H9 (cell line): ENCODE measurements around the gene PRKRA. TPM values are rescaled to one million over a fixed set of nuclear protein-coding genes. Genes with fewer than 3 reads are reported as not detected.

Experiments
- DNase-seq: peaks from one replicate; pipeline ENCODE4 v3.0.0-alpha.2; 2017
- H2AFZ ChIP-seq: one replicate; pipeline ENCODE4 v1.6.1; 2013; ENCODE audit warnings: mild to moderate bottlenecking, low read length, control low read depth, moderate library complexity
- H2AK5ac ChIP-seq: 2 replicates; pipeline ENCODE4 v1.6.1; 2013; ENCODE audit warnings: low read length, control low read depth, mixed read lengths; ENCODE audit not compliant: insufficient read length
- H2BK120ac ChIP-seq: one replicate; pipeline ENCODE4 v1.6.1; 2013; ENCODE audit warnings: low read depth, mild to moderate bottlenecking, low read length, control low read depth, inconsistent platforms; ENCODE audit not compliant: poor library complexity, severe bottlenecking
- H2BK12ac ChIP-seq: 2 replicates; pipeline ENCODE4 v1.6.1; 2013; ENCODE audit warnings: low read length, control low read depth, mixed read lengths, low read depth; ENCODE audit not compliant: insufficient read length
- H2BK15ac ChIP-seq: 2 replicates; pipeline ENCODE4 v1.6.1; 2013; ENCODE audit warnings: low read depth, low read length, control low read depth
- H2BK20ac ChIP-seq: one replicate; pipeline ENCODE4 v1.6.1; 2013; ENCODE audit warnings: low read depth, mild to moderate bottlenecking, low read length, control low read depth, inconsistent platforms; ENCODE audit not compliant: poor library complexity, severe bottlenecking
- H2BK5ac ChIP-seq: 2 replicates; pipeline ENCODE4 v1.6.1; 2013; ENCODE audit warnings: low read length, control low read depth, mixed read lengths; ENCODE audit not compliant: insufficient read length
- H3K14ac ChIP-seq: 2 replicates; pipeline ENCODE4 v1.6.1; 2013; ENCODE audit warnings: low read length, control low read depth; ENCODE audit not compliant: insufficient read depth
- H3K18ac ChIP-seq: 2 replicates; pipeline ENCODE4 v1.6.1; 2013; ENCODE audit warnings: low read depth, mild to moderate bottlenecking, mixed read lengths, low read length, control low read depth; ENCODE audit not compliant: insufficient read length
- H3K23ac ChIP-seq: 2 replicates; pipeline ENCODE4 v1.6.1; 2013; ENCODE audit warnings: low read length, control low read depth, mixed read lengths, low read depth; ENCODE audit not compliant: insufficient read length
- H3K23me2 ChIP-seq: 2 replicates; pipeline ENCODE4 v1.6.1; 2013; ENCODE audit warnings: low read depth, mild to moderate bottlenecking, mixed read lengths, low read length, control low read depth; ENCODE audit not compliant: insufficient read length, poor library complexity, severe bottlenecking
- H3K27ac ChIP-seq: 2 replicates; pipeline ENCODE4 v1.5.1; 2013; ENCODE audit warnings: low read length, control low read depth, mixed read lengths, low read depth; ENCODE audit not compliant: insufficient read length
- H3K27me3 ChIP-seq: 2 replicates; pipeline ENCODE4 v1.6.1; 2013; ENCODE audit warnings: low read length, control low read depth, inconsistent platforms; ENCODE audit not compliant: insufficient read depth
- H3K4ac ChIP-seq: 2 replicates; pipeline ENCODE4 v1.6.1; 2013; ENCODE audit warnings: low read depth, mild to moderate bottlenecking, control low read depth, inconsistent platforms, low read length, moderate library complexity
- H3K4me1 ChIP-seq: 2 replicates; pipeline ENCODE4 v1.6.1; 2013; ENCODE audit warnings: low read length, control low read depth, inconsistent platforms; ENCODE audit not compliant: insufficient read depth
- H3K4me2 ChIP-seq: 2 replicates; pipeline ENCODE4 v1.6.1; 2013; ENCODE audit warnings: low read length, control low read depth, mixed read lengths; ENCODE audit not compliant: insufficient read length, insufficient read depth
- H3K56ac ChIP-seq: 2 replicates; pipeline ENCODE4 v1.6.1; 2013; ENCODE audit warnings: low read depth, mild to moderate bottlenecking, mixed read lengths, low read length, control low read depth; ENCODE audit not compliant: insufficient read length
- H3K79me1 ChIP-seq: 2 replicates; pipeline ENCODE4 v1.6.1; 2013; ENCODE audit warnings: low read depth, mild to moderate bottlenecking, moderate library complexity, low read length, control low read depth, inconsistent platforms; ENCODE audit not compliant: insufficient read depth, poor library complexity, severe bottlenecking
- H3K79me2 ChIP-seq: 2 replicates; pipeline ENCODE4 v1.6.1; 2013; ENCODE audit warnings: low read length, control low read depth, inconsistent platforms; ENCODE audit not compliant: insufficient read depth
- H3K9ac ChIP-seq: 2 replicates; pipeline ENCODE4 v1.6.1; 2013; ENCODE audit warnings: low read length, control low read depth, mixed read lengths; ENCODE audit not compliant: insufficient read length; ENCODE audit errors: extremely low read depth
- H3K9me3 ChIP-seq: one replicate; pipeline ENCODE4 v1.6.1; 2013; ENCODE audit warnings: low read depth, low read length, inconsistent platforms; ENCODE audit not compliant: control insufficient read depth
- H3T11ph ChIP-seq: one replicate; pipeline ENCODE4 v1.6.1; 2013; ENCODE audit warnings: mild to moderate bottlenecking, low read length, control low read depth, inconsistent platforms
- H4K20me1 ChIP-seq: one replicate; pipeline ENCODE4 v1.6.1; 2013; ENCODE audit not compliant: control insufficient read depth, insufficient read length, insufficient read depth
- H4K5ac ChIP-seq: 2 replicates; pipeline ENCODE4 v1.6.1; 2013; ENCODE audit warnings: low read depth, mild to moderate bottlenecking, mixed read lengths, low read length, control low read depth; ENCODE audit not compliant: insufficient read length
- H4K8ac ChIP-seq: replicated peaks from 2 replicates; pipeline ENCODE4 v1.6.1; 2013; ENCODE audit warnings: low read length, control low read depth, mixed read lengths, low read depth; ENCODE audit not compliant: insufficient read length
- H4K91ac ChIP-seq: 2 replicates; pipeline ENCODE4 v1.6.1; 2013; ENCODE audit warnings: low read depth, mild to moderate bottlenecking, moderate library complexity, mixed read lengths, low read length, control low read depth; ENCODE audit not compliant: insufficient read length
- H3K27ac Mint-ChIP-seq, 3 experiments: 2 replicates in 2 of 3; 3 replicates in 1 of 3; pipeline ENCODE4 v1.8.0; 2020 to 2021; ENCODE audit warnings: mixed read lengths in 3 of 3, mild to moderate bottlenecking in 1 of 3, moderate library complexity in 1 of 3
- H3K27me3 Mint-ChIP-seq: 2 replicates; pipeline ENCODE4 v1.8.0; 2021; ENCODE audit warnings: low read depth, mild to moderate bottlenecking, moderate library complexity, mixed read lengths
- H3K36me3 Mint-ChIP-seq, 3 experiments: 2 replicates in 2 of 3; 3 replicates in 1 of 3; pipeline ENCODE4 v1.8.0; 2020 to 2021; ENCODE audit warnings: low read depth in 3 of 3, mixed read lengths in 3 of 3; ENCODE audit not compliant: insufficient read depth in 1 of 3
- H3K4me1 Mint-ChIP-seq, 2 experiments: 2 replicates each; pipeline ENCODE4 v1.8.0; 2020; ENCODE audit warnings: mixed read lengths in 2 of 2
- H3K4me3 Mint-ChIP-seq, 2 experiments: 2 replicates in 1 of 2; 3 replicates in 1 of 2; pipeline ENCODE4 v1.8.0; 2020 to 2021; ENCODE audit warnings: mild to moderate bottlenecking in 2 of 2, mixed read lengths in 2 of 2, moderate library complexity in 1 of 2
- H3K9me3 Mint-ChIP-seq, 2 experiments: 2 replicates in 1 of 2; 3 replicates in 1 of 2; pipeline ENCODE4 v1.8.0; 2020; ENCODE audit warnings: mild to moderate bottlenecking in 2 of 2, mixed read lengths in 2 of 2, moderate library complexity in 1 of 2
- CTCF ChIP-seq: fragments of 200-600 bp; sonication (generic); conservative IDR thresholded peaks from 3 replicates; pipeline ENCODE4 v1.8.0; 2021; ENCODE audit warnings: antibody characterized with exemption, mild to moderate bottlenecking
- WGBS: extraction: QIAGEN DNeasy Blood & Tissue Kit; methylation state at CpG from one replicate; pipeline ENCODE4 v1.1.7; 2013; ENCODE audit warnings: missing lambda C conversion rate, low lambda C conversion rate, mixed read lengths; ENCODE audit not compliant: insufficient read length; ENCODE audit errors: extremely low coverage; 5-methylcytosine and 5-hydroxymethylcytosine counted together
- total RNA-seq: library from RNA; stranded (reverse); gene quantifications from 2 replicates; pipeline ENCODE4 v1.2.1, GENCODE V29; 2021

The PRKRA gene
- total RNA-seq, 1 experiment from 2014 or later, result 61.5 TPM

- Histone ChIP-seq H4K8ac (no peak overlapping the region), H4K91ac (no peak overlapping the region), H3K9me3 (no peaks in the 10 kb centered on the region), H2AK5ac (no peak overlapping the region), H3K4ac (no peak overlapping the region), H3K56ac (no peak overlapping the region), H3K4me1 (no peaks in the 10 kb centered on the region), H2BK5ac (no peak overlapping the region), H4K20me1 (no peaks in the 10 kb centered on the region), H3T11ph (no peak overlapping the region), H2BK15ac (no peak overlapping the region), H2BK12ac (no peak overlapping the region), H3K79me2 (no peaks in the 10 kb centered on the region), H3K27ac (no peak overlapping the region), H3K18ac (no peak overlapping the region), H2BK120ac (no peak overlapping the region), H3K79me1 (no peaks in the 10 kb centered on the region), H2BK20ac (no peak overlapping the region), H4K5ac (no peak overlapping the region), H2AFZ (no peak overlapping the region), H3K23me2 (no peaks in the 10 kb centered on the region), H3K4me2 (no peak overlapping the region), H3K27me3 (no peaks in the 10 kb centered on the region), H3K14ac (no peak overlapping the region), H3K9ac (no peak overlapping the region), H3K23ac (no peak overlapping the region)
- Mint-ChIP-seq H3K4me3 (no peak overlapping the region), H3K27me3 (no peaks in the 10 kb centered on the region; the same call in none of the 2 replicates), H3K9me3 (no peaks in the 10 kb centered on the region), H3K27ac (no peak overlapping the region), H3K4me1 (peaks cover 3 to 4% of the 10 kb centered on the region in 2 experiments; a peak in 3 of 4 replicates), H3K36me3 (no peaks in the 10 kb centered on the region)
- TF ChIP-seq CTCF, result no peak
- DNase-seq, result no peak
- WGBS, result no CpG with 5 or more reads among the region's 3 CpGs
These were observed 47.2 kb downstream of the PRKRA start for GRCh38 chr2:178403671-178404306.
